OCI-LY1 (cell line): ENCODE measurements around the gene EPN3.

Experiments used
- EZH2 ChIP-seq: fragments of 200-600 bp; sonication (generic), shearing (Covaris generic); IDR thresholded peaks from 2 replicates; pipeline ENCODE4 v1.8.0; 2017; ENCODE audit warnings: borderline replicate concordance, mixed run types, mild to moderate bottlenecking, antibody characterized with exemption, low read length, moderate library complexity, mixed read lengths
- TF ChIP-seq, protein P1 (sequence below): fragments of 200-600 bp; sonication (generic), shearing (Covaris generic); IDR thresholded peaks from 2 replicates; pipeline ENCODE4 v1.5.1; 2017; ENCODE audit warnings: mild to moderate bottlenecking, antibody characterized with exemption, low read length, moderate library complexity, mixed read lengths

DNA sequence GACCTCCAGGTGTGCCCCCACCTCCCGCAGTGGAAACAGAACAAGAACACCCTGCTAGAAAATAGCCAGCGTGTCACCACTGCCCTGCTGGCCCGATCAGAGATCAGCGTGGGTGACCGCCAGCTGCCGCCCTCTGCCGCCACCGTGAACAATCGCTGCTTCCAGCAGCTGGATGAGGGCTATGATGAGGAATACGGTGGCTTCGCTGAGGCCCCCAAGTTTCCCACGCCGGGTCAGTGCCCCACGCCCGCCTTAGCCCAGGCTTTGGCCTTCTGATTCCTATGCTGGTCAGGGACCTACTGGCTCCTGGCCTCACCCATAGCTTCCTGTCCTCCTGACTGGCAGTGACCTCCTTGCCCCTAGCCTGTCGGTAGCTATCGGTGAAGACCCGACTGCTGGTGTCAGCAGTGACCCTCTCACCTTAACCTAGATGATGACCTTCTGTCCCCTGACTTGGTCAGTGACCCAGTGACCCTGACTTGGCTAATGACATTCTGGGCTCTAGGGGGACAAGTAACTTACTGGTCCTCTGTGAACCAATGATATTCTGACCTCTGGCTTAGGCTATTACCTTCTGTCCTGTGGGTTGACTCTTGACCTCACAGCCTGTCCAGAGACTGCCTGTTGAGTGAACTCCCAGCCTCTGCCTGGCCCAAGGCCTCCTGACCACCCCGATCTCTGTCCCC, 16.9 kb downstream of the EPN3 start:
- TF ChIP-seq, protein P1, sequence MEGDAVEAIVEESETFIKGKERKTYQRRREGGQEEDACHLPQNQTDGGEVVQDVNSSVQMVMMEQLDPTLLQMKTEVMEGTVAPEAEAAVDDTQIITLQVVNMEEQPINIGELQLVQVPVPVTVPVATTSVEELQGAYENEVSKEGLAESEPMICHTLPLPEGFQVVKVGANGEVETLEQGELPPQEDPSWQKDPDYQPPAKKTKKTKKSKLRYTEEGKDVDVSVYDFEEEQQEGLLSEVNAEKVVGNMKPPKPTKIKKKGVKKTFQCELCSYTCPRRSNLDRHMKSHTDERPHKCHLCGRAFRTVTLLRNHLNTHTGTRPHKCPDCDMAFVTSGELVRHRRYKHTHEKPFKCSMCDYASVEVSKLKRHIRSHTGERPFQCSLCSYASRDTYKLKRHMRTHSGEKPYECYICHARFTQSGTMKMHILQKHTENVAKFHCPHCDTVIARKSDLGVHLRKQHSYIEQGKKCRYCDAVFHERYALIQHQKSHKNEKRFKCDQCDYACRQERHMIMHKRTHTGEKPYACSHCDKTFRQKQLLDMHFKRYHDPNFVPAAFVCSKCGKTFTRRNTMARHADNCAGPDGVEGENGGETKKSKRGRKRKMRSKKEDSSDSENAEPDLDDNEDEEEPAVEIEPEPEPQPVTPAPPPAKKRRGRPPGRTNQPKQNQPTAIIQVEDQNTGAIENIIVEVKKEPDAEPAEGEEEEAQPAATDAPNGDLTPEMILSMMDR = no peak
- no peak for TF ChIP-seq EZH2
